Lower lobe of right lung (tissue), 2 donors: Measurements from ENCODE around the gene PGS1. TPM values are rescaled to one million over a fixed set of nuclear protein-coding genes. Genes with fewer than 3 reads are reported as not detected.

ENCODE experiments used
- ATAC-seq, 2 donors: fragments of 200-7000 bp; cut with Tn5 transposase; one replicate each; pipeline ENCODE4 v1.9.1; 2020 to 2022; ENCODE audit warnings: mild to moderate bottlenecking in 2 of 2, moderate library complexity in 2 of 2
- DNase-seq: peaks from one replicate; pipeline ENCODE4 v3.0.0-alpha.2; 2020
- H3K27ac ChIP-seq: fragments of 200-600 bp; one replicate; pipeline ENCODE4 v1.8.0; 2022
- H3K27me3 ChIP-seq: fragments of 200-600 bp; one replicate; pipeline ENCODE4 v1.8.0; 2022; ENCODE audit warnings: low read depth
- H3K36me3 ChIP-seq: fragments of 200-600 bp; one replicate; pipeline ENCODE4 v1.8.0; 2022; ENCODE audit warnings: mild to moderate bottlenecking
- H3K4me1 ChIP-seq: fragments of 200-600 bp; one replicate; pipeline ENCODE4 v1.8.0; 2022
- H3K4me3 ChIP-seq: fragments of 200-600 bp; one replicate; pipeline ENCODE4 v1.8.0; 2022; ENCODE audit warnings: mild to moderate bottlenecking
- H3K9me3 ChIP-seq: fragments of 200-600 bp; one replicate; pipeline ENCODE4 v1.8.0; 2022
- CTCF ChIP-seq: fragments of 200-600 bp; IDR thresholded peaks from one replicate; pipeline ENCODE4 v1.8.0; 2022; ENCODE audit warnings: antibody characterized with exemption, mild to moderate bottlenecking
- intact Hi-C: fragments of 100-400 bp; cut with DNase I; formaldehyde crosslinking; loops from one replicate; pipeline ENCODE4 v1.11.0; 2022
- total RNA-seq: library from RNA; stranded (reverse); fragmentation: NEBNext Ultra II Directional; extraction: Animal tissue kit (Norgen Biotek cat#: 25700); gene quantifications from one replicate; pipeline ENCODE4 v1.2.1, GENCODE V29; 2021
- donor health status: DM: no; HTN: yes; CAD: no; lungs with severe emphysema.

Gene PGS1
- total RNA-seq, 1 donor from 2014 or later = 90.9 TPM

- H3K4me3 ChIP-seq = peak overlapping the region; percentile 94
- H3K27ac ChIP-seq = peak overlapping the region; percentile 20
- peak; percentile 75 for DNase-seq
- no peak for ATAC-seq
- no peak for TF ChIP-seq CTCF
- intact Hi-C loops = no loop called here
- no peaks in the 10 kb centered on the region for H3K27me3 ChIP-seq
- peaks cover 82% of the 10 kb centered on the region for H3K4me1 ChIP-seq
- H3K9me3 ChIP-seq = no peaks in the 10 kb centered on the region
- peaks cover 38% of the 10 kb centered on the region for H3K36me3 ChIP-seq
Measured at GRCh38 chr17:78356101-78356713, 22.2 kb upstream of the PGS1 start.

GRCh38 chr17:78357177-78357586 is 21.3 kb upstream of the PGS1 start:
- ATAC-seq = no peak
- Histone ChIP-seq H3K9me3 (no peaks in the 10 kb centered on the region), H3K4me3 (peak overlapping the region; percentile 94), H3K36me3 (peaks cover 38% of the 10 kb centered on the region), H3K27me3 (no peaks in the 10 kb centered on the region), H3K27ac (peak overlapping the region; percentile 96), H3K4me1 (peaks cover 76% of the 10 kb centered on the region)
- no peak for TF ChIP-seq CTCF
- intact Hi-C loops = no loop called here
- DNase-seq = peak; percentile 66

GRCh38 chr17:78357672-78358537 is 20.5 kb upstream of the PGS1 start:
- intact Hi-C loops = no loop called here
- Histone ChIP-seq H3K27me3 (no peaks in the 10 kb centered on the region), H3K4me1 (peaks cover 71% of the 10 kb centered on the region)

GRCh38 chr17:78358538-78359320 is 19.7 kb upstream of the PGS1 start:
- Histone ChIP-seq H3K27ac (peak overlapping the region; percentile 96), H3K4me3 (peak overlapping the region; percentile 94), H3K36me3 (peaks cover 38% of the 10 kb centered on the region), H3K4me1 (peaks cover 62% of the 10 kb centered on the region), H3K27me3 (no peaks in the 10 kb centered on the region), H3K9me3 (no peaks in the 10 kb centered on the region)
- peak; percentile 60 for DNase-seq
- intact Hi-C loops = no loop called here
- no peak for TF ChIP-seq CTCF
- peak in 1 of 2 donors; percentile 1 for ATAC-seq

More at GRCh38 chr17:78357672-78358537, 20.5 kb upstream of the PGS1 start:
- TF ChIP-seq CTCF = no peak
- DNase-seq (peak; percentile 17), ATAC-seq (no peak)
- peak overlapping the region; percentile 94 for H3K4me3 ChIP-seq
- H3K36me3 ChIP-seq = peaks cover 38% of the 10 kb centered on the region
- no peaks in the 10 kb centered on the region for H3K9me3 ChIP-seq
- H3K27ac ChIP-seq = peak overlapping the region; percentile 96

GRCh38 chr17:78359321-78359996 is 19.0 kb upstream of the PGS1 start:
- intact Hi-C loops = no loop called here
- peak; percentile 63 for DNase-seq
- TF ChIP-seq CTCF = no peak

More at GRCh38 chr17:78359321-78359996, 19.0 kb upstream of the PGS1 start:
- Histone ChIP-seq H3K9me3 (no peaks in the 10 kb centered on the region), H3K4me3 (peak overlapping the region; percentile 94), H3K36me3 (peaks cover 38% of the 10 kb centered on the region), H3K4me1 (peaks cover 56% of the 10 kb centered on the region), H3K27ac (peak overlapping the region; percentile 96), H3K27me3 (no peaks in the 10 kb centered on the region)
- peak; percentile 3 to 18 for ATAC-seq
